ENCODE results near the gene ZBTB8B. TPM values are rescaled to one million over a fixed set of nuclear protein-coding genes. Genes with fewer than 3 reads are reported as not detected.

The ZBTB8B gene
- total RNA-seq, 1 donor, result under 0.01 TPM

DNA sequence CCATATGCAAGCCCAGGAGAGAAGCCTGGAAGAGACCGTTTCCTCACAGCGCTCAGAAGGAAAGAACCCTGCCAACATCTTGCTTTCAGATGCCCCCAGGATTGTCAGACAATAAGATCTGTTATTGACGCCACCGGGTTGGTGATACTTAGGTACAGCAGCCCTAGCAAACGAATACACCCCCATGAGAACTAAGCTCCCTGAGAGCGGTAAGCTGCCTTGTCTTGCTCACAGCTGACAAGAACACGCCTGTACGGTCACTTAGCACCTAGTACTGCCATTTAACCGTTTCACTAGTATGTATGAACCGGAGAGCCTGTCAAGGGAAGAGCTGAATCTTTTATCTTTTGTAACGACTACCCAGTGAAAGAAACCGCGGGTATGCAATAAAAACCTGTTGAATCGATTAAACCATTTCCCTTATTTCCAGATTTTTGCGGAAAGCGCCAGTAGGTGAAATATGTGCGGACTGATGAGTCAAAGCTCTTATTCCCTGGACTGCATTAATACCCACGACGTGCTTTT lies 619 bp upstream of the ZBTB8B start:
- H3K4me3 ChIP-seq (ENCODE audit: low read depth, low read length), result peak overlapping the region; percentile 64
- DNase-seq (ENCODE audit: low read depth), result no peak
- TF ChIP-seq, protein P1, sequence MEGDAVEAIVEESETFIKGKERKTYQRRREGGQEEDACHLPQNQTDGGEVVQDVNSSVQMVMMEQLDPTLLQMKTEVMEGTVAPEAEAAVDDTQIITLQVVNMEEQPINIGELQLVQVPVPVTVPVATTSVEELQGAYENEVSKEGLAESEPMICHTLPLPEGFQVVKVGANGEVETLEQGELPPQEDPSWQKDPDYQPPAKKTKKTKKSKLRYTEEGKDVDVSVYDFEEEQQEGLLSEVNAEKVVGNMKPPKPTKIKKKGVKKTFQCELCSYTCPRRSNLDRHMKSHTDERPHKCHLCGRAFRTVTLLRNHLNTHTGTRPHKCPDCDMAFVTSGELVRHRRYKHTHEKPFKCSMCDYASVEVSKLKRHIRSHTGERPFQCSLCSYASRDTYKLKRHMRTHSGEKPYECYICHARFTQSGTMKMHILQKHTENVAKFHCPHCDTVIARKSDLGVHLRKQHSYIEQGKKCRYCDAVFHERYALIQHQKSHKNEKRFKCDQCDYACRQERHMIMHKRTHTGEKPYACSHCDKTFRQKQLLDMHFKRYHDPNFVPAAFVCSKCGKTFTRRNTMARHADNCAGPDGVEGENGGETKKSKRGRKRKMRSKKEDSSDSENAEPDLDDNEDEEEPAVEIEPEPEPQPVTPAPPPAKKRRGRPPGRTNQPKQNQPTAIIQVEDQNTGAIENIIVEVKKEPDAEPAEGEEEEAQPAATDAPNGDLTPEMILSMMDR (IDR thresholded peaks at IDR 0.05; ENCODE audit: insufficient read depth, low read length), result no peak

DNA sequence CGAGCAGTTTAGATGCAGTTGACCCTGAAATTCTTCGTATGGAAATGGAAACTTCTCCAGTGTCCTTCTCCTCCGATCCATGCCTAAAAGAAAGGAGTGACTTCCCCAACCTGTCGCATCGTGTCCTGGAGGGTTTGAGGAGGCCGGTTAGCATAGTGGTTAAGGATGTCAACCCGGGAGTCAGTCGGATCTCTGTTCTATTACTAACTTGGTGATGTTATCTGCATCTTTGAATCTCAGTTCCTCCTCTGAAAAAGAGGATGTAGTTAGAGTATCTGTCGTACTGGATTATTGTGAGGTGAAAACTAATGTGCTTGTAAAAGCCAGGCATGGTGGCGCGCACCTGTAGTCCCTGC lies 684 bp downstream of the ZBTB8B start:
- TF ChIP-seq, protein P1 (IDR thresholded peaks at IDR 0.05; ENCODE audit: insufficient read depth, low read length), result no peak
- DNase-seq (ENCODE audit: low read depth), result no peak
- no peak overlapping the region for H3K4me3 ChIP-seq (ENCODE audit: low read depth, low read length)

DNA sequence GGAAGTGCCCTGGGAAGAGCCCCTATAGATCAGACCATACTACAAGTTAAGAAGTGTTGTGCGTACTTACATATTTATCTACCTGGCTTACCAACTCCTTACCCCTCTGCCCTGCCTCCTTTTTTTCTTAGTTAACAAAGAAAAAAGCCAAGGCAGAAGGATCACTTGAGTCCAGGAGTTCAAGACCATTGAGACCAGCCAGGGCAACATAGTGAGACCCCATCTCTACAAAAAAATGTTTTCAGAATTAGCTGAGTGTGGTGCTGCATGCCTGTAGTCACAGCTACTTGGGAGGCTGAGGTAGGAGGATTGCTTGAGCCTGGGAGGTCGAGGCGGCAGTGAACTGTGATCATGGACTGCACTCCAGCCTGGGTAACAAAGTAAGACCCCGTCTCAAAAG lies 1.9 kb downstream of the ZBTB8B start:
- DNase-seq (ENCODE audit: low read depth), result no peak
- H3K4me3 ChIP-seq (ENCODE audit: low read depth, low read length), result no peak overlapping the region
- TF ChIP-seq, protein P1 (IDR thresholded peaks at IDR 0.05; ENCODE audit: insufficient read depth, low read length), result no peak

DNA sequence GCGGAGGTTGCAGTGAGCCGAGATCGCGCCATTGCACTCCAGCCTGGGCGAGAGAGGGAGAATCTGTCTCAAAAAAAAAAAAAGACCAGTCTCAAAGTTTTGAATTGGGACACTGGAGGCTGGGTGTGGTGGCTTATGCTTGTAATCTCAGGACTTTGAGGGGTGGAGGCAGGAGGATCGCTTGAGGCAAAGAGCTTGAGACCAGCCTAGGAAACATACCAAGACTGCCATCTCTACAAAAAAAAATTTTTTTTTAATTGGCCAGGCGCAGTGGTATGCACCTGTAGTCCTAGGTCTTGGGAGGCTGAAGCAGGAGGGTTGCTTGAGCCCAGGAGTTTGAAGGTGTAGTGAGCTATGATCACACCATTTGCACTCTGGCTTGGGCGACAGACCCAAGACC lies 3.9 kb downstream of the ZBTB8B start:
- no peak for DNase-seq (ENCODE audit: low read depth)
- H3K4me3 ChIP-seq (ENCODE audit: low read depth, low read length), result no peak overlapping the region
- TF ChIP-seq, protein P1 (IDR thresholded peaks at IDR 0.05; ENCODE audit: insufficient read depth, low read length), result no peak

DNA sequence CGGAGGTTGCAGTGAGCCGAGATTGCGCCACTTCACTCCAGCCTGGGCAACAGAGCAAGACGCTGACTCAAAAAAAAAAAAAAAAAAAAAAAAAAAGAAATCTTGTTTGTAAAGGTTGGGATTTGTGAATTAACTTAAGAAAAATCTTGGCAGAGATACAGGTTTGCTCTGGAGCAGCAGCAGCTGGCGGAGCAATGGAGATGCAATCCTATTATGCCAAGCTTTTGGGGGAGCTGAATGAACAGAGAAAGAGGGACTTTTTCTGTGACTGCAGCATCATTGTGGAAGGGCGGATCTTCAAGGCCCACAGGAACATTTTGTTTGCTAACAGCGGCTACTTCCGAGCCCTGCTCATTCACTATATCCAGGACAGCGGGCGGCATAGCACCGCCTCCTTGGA lies 5.6 kb downstream of the ZBTB8B start:
- no peak overlapping the region for H3K4me3 ChIP-seq (ENCODE audit: low read depth, low read length)
- DNase-seq (ENCODE audit: low read depth), result peak; percentile 81
- TF ChIP-seq, protein P1 (IDR thresholded peaks at IDR 0.05; ENCODE audit: insufficient read depth, low read length), result no peak

DNA sequence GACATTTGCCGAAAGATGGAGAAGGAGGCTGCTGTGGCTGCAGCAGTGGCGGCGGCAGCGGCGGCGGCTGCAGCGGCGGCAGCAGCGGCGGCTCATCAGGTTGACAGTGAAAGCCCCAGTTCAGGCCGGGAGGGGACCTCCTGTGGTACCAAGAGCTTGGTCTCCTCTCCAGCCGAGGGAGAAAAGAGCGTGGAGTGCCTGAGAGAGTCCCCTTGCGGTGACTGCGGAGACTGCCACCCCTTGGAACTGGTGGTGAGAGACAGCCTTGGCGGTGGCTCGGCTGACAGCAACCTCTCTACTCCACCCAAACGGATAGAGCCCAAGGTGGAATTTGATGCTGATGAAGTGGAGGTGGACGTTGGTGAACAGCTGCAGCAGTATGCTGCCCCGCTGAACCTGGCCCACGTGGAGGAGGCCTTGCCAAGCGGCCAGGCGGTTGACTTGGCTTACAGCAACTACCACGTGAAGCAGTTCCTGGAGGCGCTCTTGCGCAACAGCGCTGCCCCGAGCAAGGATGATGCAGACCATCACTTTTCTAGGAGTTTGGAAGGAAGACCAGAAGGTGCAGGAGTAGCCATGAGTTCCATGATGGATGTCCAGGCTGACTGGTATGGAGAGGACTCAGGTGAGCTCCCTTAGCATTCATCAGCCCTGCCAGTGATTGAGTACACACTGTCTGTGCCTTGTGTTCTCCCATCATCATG lies 6.3 kb downstream of the ZBTB8B start:
- DNase-seq (ENCODE audit: low read depth), result no peak
- no peak overlapping the region for H3K4me3 ChIP-seq (ENCODE audit: low read depth, low read length)
- TF ChIP-seq, protein P1 (IDR thresholded peaks at IDR 0.05; ENCODE audit: insufficient read depth, low read length), result peak; percentile 27
